Prostate gland (tissue), 2 donors: ENCODE data around the gene VSIG10.

Experiments used
- POLR2A ChIP-seq: fragments of 450-650 bp; IDR thresholded peaks from one replicate; pipeline ENCODE4 v1.6.1; 2016; ENCODE audit warnings: antibody characterized with exemption, mild to moderate bottlenecking
- POLR2AphosphoS5 ChIP-seq: sonication (generic); formaldehyde crosslinking; IDR thresholded peaks from one replicate; pipeline ENCODE4 v1.6.1; 2017; ENCODE audit warnings: antibody characterized with exemption
- TF ChIP-seq, protein P1 (sequence below), 4 experiments: fragments of 200-600 bp in 2 of 4; fragments of 450-650 bp in 2 of 4; sonication (generic) in 2 of 4; IDR thresholded peaks; 1 replicate in 3 of 4; 2 replicates in 1 of 4; pipeline ENCODE4 v1.5.1; 2016 to 2019; ENCODE audit warnings: antibody characterized with exemption in 4 of 4, mild to moderate bottlenecking in 2 of 4, moderate library complexity in 2 of 4

DNA sequence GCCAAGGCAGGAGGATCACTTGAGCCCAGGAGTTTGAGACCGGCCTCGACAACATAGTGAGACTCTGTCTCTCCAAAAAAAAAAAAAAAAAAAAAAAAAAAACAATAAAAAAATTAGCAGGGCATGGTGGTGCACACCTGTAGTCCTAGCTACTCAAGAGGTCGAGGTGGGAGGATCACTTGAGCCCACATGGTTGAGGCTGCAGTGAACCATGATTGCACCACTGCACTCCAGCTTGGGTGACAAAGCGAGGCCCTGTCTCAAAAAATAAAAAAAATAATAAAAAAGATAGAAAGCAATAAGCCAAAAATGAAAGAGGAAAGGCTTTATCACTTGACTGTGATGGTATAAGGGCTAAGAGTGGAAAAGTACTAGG lies 21.9 kb upstream of the VSIG10 start:
- no peak for TF ChIP-seq POLR2A
- TF ChIP-seq, protein P1, sequence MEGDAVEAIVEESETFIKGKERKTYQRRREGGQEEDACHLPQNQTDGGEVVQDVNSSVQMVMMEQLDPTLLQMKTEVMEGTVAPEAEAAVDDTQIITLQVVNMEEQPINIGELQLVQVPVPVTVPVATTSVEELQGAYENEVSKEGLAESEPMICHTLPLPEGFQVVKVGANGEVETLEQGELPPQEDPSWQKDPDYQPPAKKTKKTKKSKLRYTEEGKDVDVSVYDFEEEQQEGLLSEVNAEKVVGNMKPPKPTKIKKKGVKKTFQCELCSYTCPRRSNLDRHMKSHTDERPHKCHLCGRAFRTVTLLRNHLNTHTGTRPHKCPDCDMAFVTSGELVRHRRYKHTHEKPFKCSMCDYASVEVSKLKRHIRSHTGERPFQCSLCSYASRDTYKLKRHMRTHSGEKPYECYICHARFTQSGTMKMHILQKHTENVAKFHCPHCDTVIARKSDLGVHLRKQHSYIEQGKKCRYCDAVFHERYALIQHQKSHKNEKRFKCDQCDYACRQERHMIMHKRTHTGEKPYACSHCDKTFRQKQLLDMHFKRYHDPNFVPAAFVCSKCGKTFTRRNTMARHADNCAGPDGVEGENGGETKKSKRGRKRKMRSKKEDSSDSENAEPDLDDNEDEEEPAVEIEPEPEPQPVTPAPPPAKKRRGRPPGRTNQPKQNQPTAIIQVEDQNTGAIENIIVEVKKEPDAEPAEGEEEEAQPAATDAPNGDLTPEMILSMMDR (IDR thresholded peaks at IDR 0.05) = no peak
- no peak for TF ChIP-seq POLR2AphosphoS5
